Activated CD4-positive, alpha-beta memory T cell treated with anti-CD3 and anti-CD28 coated beads for 36 hours (primary cell): ENCODE measurements around the gene GALNT6. TPM values are rescaled to one million over a fixed set of nuclear protein-coding genes. Genes with fewer than 3 reads are reported as not detected.

Source experiments
- CTCF ChIA-PET: fragments of 350-600 bp; sonication (Branson Sonifier 250); formaldehyde crosslinking; loops from one replicate; lab custom pipeline; 2021; ENCODE audit warnings: antibody characterized with exemption, inconsistent platforms; lab: Charles Lee
- POLR2A ChIA-PET: fragments of 350-600 bp; sonication (Branson Sonifier 250); formaldehyde crosslinking; loops from one replicate; lab custom pipeline; 2021; ENCODE audit warnings: antibody characterized with exemption; lab: Charles Lee
- DNase-seq: peaks from one replicate; pipeline ENCODE4 v3.0.0-alpha.2; 2020
- H3K27ac Mint-ChIP-seq: one replicate; pipeline ENCODE4 v1.8.0; 2021; ENCODE audit warnings: mixed read lengths
- H3K27me3 Mint-ChIP-seq: one replicate; pipeline ENCODE4 v1.8.0; 2021; ENCODE audit warnings: mixed read lengths
- H3K36me3 Mint-ChIP-seq: one replicate; pipeline ENCODE4 v1.8.0; 2021; ENCODE audit warnings: mixed read lengths
- H3K4me1 Mint-ChIP-seq: one replicate; pipeline ENCODE4 v1.8.0; 2021; ENCODE audit warnings: low read depth, mixed read lengths
- H3K4me3 Mint-ChIP-seq: one replicate; pipeline ENCODE4 v1.8.0; 2021; ENCODE audit warnings: mild to moderate bottlenecking, mixed read lengths
- H3K9me3 Mint-ChIP-seq: one replicate; pipeline ENCODE4 v1.8.0; 2021; ENCODE audit warnings: mixed read lengths
- intact Hi-C: fragments of 100-400 bp; cut with micrococcal nuclease; formaldehyde crosslinking; loops from one replicate; pipeline ENCODE4 v1.15.1; 2023
- total RNA-seq, 2 experiments: library from RNA; stranded (reverse); gene quantifications; one replicate each; pipeline ENCODE4 v1.2.3, GENCODE V29; 2021

The GALNT6 gene
- total RNA-seq, 2 experiments from 2014 or later: 13.1 to 15.8 TPM

DNA sequence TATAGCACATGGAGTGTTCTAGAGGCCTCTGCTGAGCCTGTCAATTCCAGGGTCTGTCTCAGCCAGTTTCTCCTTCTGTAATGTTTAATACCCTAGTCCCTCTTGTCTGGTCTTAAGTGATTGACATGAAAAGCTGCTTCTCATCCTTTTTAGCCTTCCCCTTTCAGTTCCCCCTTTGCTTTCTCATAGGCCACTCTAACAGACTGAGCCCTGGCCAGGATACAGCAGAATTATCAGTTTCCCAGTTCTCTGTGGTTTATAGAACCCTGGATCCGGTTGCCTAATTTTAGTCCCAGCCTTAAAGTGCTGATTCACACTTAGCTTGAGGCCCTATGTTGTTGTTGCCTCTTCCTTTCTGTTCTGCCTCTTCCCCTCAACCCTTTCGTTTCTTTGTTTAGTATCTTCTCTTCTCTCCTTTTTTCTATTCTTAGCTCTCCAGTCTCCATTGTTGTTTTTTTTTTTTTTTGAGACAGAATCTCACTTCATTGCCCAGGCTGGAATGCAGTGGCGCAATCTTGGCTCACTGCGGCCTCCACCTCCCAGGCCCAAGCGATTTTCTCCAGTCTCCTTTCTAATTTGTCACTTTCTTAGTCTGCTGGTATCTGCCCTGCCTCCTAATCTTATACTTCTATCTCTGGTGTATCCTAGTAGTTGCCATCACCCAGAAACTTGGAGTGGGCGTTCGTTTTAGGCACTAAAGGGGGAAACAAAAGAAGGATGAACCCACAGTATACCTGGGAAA is 64.3 kb downstream of the GALNT6 start:
- intact Hi-C loops: no loop called here
- peaks cover 15% of the 10 kb centered on the region for H3K36me3 Mint-ChIP-seq
- no peak for DNase-seq
- no peaks in the 10 kb centered on the region for H3K27me3 Mint-ChIP-seq
- peaks cover 65% of the 10 kb centered on the region for H3K4me1 Mint-ChIP-seq
- peak overlapping the region; percentile 90 for H3K27ac Mint-ChIP-seq
- peak overlapping the region; percentile 52 for H3K4me3 Mint-ChIP-seq
- CTCF ChIA-PET: interaction anchor here (1.0 to 3.2 kb wide), 2 partner anchors 14 to 25 kb away, joined by 5 to 16 read pairs; no protein-coding TSS in a partner anchor
- H3K9me3 Mint-ChIP-seq: no peaks in the 10 kb centered on the region
- POLR2A ChIA-PET: interaction anchor here (0.5 to 0.7 kb wide), 4 partner anchors 41 to 310 kb away, joined by 3 to 5 read pairs (median 3); partner anchors contain the start of gene SLC11A2

DNA sequence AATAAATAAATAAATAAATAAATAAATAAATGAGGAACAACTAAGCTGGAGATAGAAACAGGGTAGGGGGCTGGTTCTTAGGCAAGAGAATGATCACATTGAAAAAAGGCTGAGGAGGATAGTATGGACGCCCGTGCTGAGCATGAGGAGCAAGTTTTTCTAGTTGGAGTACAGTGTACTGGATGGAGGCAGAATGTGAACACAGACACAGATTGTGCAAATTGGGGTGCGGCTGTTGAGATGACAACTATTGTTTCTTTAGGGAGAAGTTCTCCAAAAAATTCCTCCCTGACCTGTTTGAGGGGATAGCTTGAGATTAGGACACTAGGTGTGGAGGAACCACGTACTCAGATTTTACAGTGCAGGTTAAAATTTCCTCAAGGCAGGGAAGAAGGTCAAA is 66.3 kb downstream of the GALNT6 start:
- POLR2A ChIA-PET: no interaction called here
- DNase-seq: no peak
- H3K4me3 Mint-ChIP-seq: peak overlapping the region; percentile 44
- intact Hi-C loops: loop anchor here (5.0 kb wide), 4 partner anchors 243 to 1573 kb away; partner anchors contain the start of genes CSRNP2, LETMD1 and SLC11A2
- H3K27ac Mint-ChIP-seq: peak overlapping the region; percentile 69
- H3K27me3 Mint-ChIP-seq: no peaks in the 10 kb centered on the region
- H3K36me3 Mint-ChIP-seq: peaks cover 26% of the 10 kb centered on the region
- no peaks in the 10 kb centered on the region for H3K9me3 Mint-ChIP-seq
- CTCF ChIA-PET: interaction anchor here (3.2 kb wide), 1 partner anchor 16 kb away, joined by 17 read pairs; no protein-coding TSS in a partner anchor
- peaks cover 79% of the 10 kb centered on the region for H3K4me1 Mint-ChIP-seq

DNA sequence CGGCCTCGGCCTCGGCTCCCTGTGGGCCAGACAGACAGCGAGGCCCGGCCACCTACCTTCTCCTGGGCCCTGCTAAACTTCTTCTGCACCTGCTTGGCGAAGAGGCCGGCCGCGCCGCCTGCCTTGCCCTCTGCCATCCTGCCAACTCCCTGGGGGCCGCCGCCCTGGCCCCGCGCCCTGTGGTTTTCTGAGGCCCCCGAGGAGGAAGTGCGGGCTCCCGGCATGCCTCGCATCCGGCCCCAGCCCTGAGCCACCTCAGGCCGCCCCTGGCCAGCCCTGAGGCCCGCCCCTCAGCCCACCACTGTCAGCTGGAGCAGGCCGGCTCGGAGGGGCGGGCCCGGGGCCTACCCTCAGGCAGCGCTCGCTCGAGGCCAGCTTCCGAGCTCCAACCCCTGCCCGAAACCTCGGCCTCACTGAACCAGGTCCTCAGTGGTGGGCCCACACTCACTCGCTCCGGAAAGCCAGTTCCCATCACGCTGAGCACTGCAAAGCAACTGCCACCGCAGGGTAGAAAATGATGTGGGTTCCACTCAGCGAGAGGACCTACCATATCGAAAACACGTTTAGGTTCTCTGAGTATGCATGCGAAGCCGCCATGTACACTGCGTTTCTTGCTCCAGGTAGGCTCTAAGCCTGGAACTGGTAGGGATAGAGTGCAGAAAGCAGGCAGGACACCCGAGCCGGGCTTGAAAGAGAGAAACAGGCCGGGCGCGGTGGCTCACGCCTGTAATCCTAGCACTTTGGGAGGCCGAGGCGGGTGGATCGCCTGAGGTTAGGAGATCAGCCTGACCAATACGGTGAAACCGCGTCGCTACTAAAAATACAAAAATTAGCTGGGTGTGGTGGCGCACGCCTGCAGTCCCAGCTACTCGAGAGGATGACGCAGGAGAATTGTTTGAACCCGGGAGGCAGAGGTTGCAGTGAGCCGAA is 67.0 kb downstream of the GALNT6 start, which contains the start of gene BIN2:
Gene BIN2, minus strand, starts transcription at position 209 of the 930 bp plus-strand sequence. Its CDS starts 72 bp downstream, at position 137.
- intact Hi-C loops: loop anchor here (2.0 to 5.0 kb wide), 6 partner anchors 17 to 1572 kb away; partner anchors contain the start of genes CSRNP2, LETMD1, SLC11A2 and SMAGP
- Mint-ChIP-seq H3K4me3 (peak within 1 kb of the TSS; percentile 94), H3K9me3 (no peaks in the 10 kb centered on the region), H3K4me1 (peaks cover 79% of the 10 kb centered on the region), H3K27ac (peak within 1 kb of the TSS; percentile 99), H3K36me3 (peaks cover 26% of the 10 kb centered on the region), H3K27me3 (no peaks in the 10 kb centered on the region)
- CTCF ChIA-PET: interaction anchor here (1.1 to 3.2 kb wide), 2 partner anchors 17 to 75 kb away, joined by 3 to 17 read pairs; no protein-coding TSS in a partner anchor
- POLR2A ChIA-PET: interaction anchor here (0.6 to 2.2 kb wide), 2 partner anchors 16 to 106 kb away, joined by 3 to 8 read pairs; partner anchors contain the start of gene POU6F1
- peak; percentile 87 for DNase-seq

DNA sequence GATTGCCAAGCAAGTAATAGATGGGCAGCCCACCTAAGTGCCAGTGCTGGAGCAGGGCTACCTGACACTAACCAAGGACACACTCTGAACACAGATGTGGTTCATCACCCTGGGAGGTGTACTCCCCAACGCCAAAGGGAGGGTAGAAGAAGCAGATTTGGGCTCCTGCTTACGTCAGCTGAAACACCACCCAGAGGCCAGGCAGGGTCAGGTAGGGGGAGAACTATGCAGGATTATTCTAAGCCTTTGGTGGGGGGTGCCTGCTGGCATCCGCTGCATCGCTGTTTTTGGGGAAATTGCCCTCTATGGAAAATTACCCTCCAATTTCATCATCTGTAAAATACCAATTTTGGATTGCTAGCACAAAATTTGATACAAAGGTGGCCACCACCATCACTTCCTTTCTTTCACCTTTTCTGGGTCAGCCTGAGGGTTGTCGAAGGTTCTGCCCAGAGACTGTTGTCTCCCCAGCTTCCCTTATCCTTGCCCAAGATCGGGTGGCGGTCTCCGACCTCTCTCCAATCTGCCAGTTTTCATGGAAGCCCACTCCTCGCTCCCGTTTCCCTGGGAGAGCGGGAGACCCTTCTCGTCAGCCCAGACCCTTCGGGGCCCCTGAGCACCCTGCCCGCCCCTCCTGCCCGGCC is 67.8 kb downstream of the GALNT6 start:
- ChIA-PET CTCF (interaction anchor here (0.9 to 3.2 kb wide), 5 partner anchors 16 to 297 kb away, joined by 3 to 17 read pairs (median 4); partner anchors contain the start of gene SLC11A2), POLR2A (interaction anchor here (0.9 to 2.2 kb wide), 4 partner anchors 17 to 241 kb away, joined by 4 to 8 read pairs (median 4); partner anchors contain the start of genes CSRNP2 and POU6F1)
- H3K4me3 Mint-ChIP-seq: peak overlapping the region; percentile 94
- H3K27me3 Mint-ChIP-seq: no peaks in the 10 kb centered on the region
- H3K27ac Mint-ChIP-seq: peak overlapping the region; percentile 99
- peak; percentile 74 for DNase-seq
- H3K36me3 Mint-ChIP-seq: peaks cover 29% of the 10 kb centered on the region
- intact Hi-C loops: loop anchor here (2.0 to 5.0 kb wide), 6 partner anchors 17 to 1571 kb away; partner anchors contain the start of genes CSRNP2, LETMD1, SLC11A2 and SMAGP
- H3K9me3 Mint-ChIP-seq: no peaks in the 10 kb centered on the region
- peaks cover 79% of the 10 kb centered on the region for H3K4me1 Mint-ChIP-seq

DNA sequence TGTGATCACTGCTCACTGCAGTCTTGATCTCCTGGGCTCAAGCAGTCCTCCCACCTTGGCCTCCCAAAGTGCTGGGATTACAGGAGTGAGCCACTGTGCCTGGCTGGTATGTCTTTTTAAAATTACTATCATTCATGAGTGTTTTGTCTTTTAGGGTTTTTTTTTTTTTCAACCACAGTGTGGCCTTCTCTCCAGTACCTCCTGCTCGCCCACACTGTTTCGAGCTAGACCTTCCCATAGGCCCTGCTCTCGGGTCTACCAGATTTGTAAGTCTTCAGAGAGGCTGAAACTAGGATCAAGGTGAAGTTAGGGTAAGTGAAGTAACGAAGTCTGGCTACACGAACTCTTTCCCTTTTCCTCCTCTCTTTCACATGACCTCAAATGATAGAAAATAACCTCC is 68.8 kb downstream of the GALNT6 start:
- Mint-ChIP-seq H3K27me3 (no peaks in the 10 kb centered on the region), H3K9me3 (no peaks in the 10 kb centered on the region), H3K4me1 (peaks cover 78% of the 10 kb centered on the region), H3K27ac (peak overlapping the region; percentile 99), H3K36me3 (peaks cover 33% of the 10 kb centered on the region), H3K4me3 (peak overlapping the region; percentile 94)
- peak; percentile 67 for DNase-seq
- ChIA-PET CTCF (interaction anchor here (0.9 to 3.2 kb wide), 4 partner anchors 17 to 296 kb away, joined by 3 to 17 read pairs (median 4); partner anchors contain the start of gene SLC11A2), POLR2A (interaction anchor here (0.9 to 2.2 kb wide), 5 partner anchors 18 to 240 kb away, joined by 3 to 8 read pairs (median 4); partner anchors contain the start of genes CSRNP2, DAZAP2 and POU6F1)
- intact Hi-C loops: loop anchor here (2.0 to 5.0 kb wide), 6 partner anchors 18 to 1570 kb away; partner anchors contain the start of genes CSRNP2, LETMD1, SLC11A2 and SMAGP

DNA sequence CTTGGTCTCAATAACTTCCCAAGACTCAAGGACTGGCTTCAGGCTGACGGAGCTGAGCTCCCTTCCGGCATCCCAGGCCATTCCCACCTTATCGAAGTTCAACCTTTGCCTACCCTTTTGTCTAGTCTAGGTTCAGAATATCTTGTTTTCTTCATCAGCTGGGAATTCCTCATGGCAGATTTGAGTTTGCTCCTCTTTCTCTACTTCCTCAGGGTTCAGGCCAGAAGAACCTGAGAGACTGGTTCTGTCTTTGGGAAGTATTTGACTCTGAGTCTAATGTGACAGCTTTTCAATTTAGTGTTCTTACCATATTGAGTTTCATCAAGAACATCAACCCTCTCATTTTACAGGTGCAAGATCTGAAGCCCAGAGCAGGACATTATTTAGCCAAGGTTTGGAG is 69.3 kb downstream of the GALNT6 start:
- Mint-ChIP-seq H3K9me3 (no peaks in the 10 kb centered on the region), H3K27ac (peak overlapping the region; percentile 99), H3K27me3 (no peaks in the 10 kb centered on the region), H3K4me3 (peak overlapping the region; percentile 73), H3K4me1 (peaks cover 77% of the 10 kb centered on the region), H3K36me3 (peaks cover 36% of the 10 kb centered on the region)
- POLR2A ChIA-PET: interaction anchor here (1.0 to 1.2 kb wide), 2 partner anchors 29 to 83 kb away, joined by 3 to 5 read pairs; partner anchors contain the start of gene DAZAP2
- DNase-seq: no peak
- CTCF ChIA-PET: interaction anchor here (0.6 to 3.9 kb wide), 5 partner anchors 19 to 557 kb away, joined by 3 to 22 read pairs (median 5); no protein-coding TSS in a partner anchor
- intact Hi-C loops: loop anchor here (2.0 to 5.0 kb wide), 6 partner anchors 19 to 1570 kb away; partner anchors contain the start of genes CSRNP2, LETMD1, SLC11A2 and SMAGP

DNA sequence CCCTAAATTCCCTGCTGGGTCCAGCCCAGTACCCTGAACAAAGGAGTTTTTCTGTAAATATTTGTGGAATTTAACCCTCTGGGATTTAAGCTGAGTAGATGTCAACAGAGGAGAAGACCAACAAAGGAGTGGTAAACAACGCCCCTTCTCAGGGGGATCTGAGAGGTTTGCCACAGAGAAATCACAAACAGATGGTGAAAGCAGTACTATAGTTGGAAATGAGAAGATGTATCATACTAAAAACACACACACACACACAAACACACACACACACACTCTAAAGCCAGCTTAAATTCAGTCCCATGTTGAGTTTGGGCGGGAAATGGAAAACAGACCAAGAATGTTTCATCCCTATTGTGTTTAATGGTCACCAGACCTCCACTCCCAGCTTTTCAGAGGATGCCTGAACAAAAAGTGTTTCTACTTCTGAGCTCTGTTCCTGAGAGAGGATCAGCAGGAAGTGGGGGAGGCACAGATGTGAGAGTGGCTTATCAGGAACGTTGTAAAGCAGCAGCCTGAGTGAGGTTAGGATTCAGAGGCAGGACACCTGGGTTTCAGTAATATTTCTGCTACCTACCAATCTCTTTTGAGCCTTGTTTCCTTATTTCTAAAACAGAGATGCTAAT is 70.4 kb downstream of the GALNT6 start:
- Mint-ChIP-seq H3K27me3 (no peaks in the 10 kb centered on the region), H3K4me3 (peak overlapping the region; percentile 73), H3K27ac (peak overlapping the region; percentile 99), H3K4me1 (peaks cover 71% of the 10 kb centered on the region), H3K36me3 (peaks cover 39% of the 10 kb centered on the region), H3K9me3 (no peaks in the 10 kb centered on the region)
- ChIA-PET POLR2A (interaction anchor here (1.5 kb wide), 1 partner anchor 71 kb away, joined by 5 read pairs; no protein-coding TSS in a partner anchor), CTCF (interaction anchor here (0.7 to 3.9 kb wide), 5 partner anchors 18 to 817 kb away, joined by 3 to 22 read pairs (median 5); partner anchors contain the start of gene SMAGP)
- intact Hi-C loops: loop anchor here (5.0 kb wide), 4 partner anchors 239 to 1569 kb away; partner anchors contain the start of genes CSRNP2, LETMD1 and SLC11A2
- DNase-seq: peak; percentile 32

DNA sequence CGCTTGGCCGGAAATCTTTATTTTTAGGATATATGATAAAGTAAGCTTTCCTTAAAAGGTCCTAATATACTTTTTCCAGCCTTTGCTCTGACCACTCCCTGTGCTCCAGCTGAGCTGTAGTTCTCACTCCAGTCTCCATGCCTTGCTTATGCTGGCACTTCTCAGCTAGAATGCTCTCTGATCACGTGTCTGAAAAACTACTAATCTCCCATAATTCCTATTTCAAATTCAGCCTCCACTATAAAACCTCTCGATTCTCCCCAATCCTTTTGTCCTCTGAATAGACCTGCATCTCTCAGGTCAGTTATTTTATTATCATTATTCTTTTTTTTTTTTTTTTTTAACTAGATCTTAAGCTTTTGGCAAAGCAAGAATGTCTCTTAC is 70.9 kb downstream of the GALNT6 start:
- peaks cover 39% of the 10 kb centered on the region for H3K36me3 Mint-ChIP-seq
- peaks cover 73% of the 10 kb centered on the region for H3K4me1 Mint-ChIP-seq
- no peak overlapping the region for H3K4me3 Mint-ChIP-seq
- H3K27me3 Mint-ChIP-seq: no peaks in the 10 kb centered on the region
- ChIA-PET POLR2A (interaction anchor here (1.5 kb wide), 1 partner anchor 71 kb away, joined by 5 read pairs; no protein-coding TSS in a partner anchor), CTCF (interaction anchor here (0.7 to 3.9 kb wide), 5 partner anchors 19 to 816 kb away, joined by 3 to 22 read pairs (median 5); partner anchors contain the start of gene SMAGP)
- peak overlapping the region; percentile 99 for H3K27ac Mint-ChIP-seq
- H3K9me3 Mint-ChIP-seq: no peaks in the 10 kb centered on the region
- intact Hi-C loops: loop anchor here (5.0 kb wide), 4 partner anchors 238 to 1568 kb away; partner anchors contain the start of genes CSRNP2, LETMD1 and SLC11A2
- DNase-seq: no peak

DNA sequence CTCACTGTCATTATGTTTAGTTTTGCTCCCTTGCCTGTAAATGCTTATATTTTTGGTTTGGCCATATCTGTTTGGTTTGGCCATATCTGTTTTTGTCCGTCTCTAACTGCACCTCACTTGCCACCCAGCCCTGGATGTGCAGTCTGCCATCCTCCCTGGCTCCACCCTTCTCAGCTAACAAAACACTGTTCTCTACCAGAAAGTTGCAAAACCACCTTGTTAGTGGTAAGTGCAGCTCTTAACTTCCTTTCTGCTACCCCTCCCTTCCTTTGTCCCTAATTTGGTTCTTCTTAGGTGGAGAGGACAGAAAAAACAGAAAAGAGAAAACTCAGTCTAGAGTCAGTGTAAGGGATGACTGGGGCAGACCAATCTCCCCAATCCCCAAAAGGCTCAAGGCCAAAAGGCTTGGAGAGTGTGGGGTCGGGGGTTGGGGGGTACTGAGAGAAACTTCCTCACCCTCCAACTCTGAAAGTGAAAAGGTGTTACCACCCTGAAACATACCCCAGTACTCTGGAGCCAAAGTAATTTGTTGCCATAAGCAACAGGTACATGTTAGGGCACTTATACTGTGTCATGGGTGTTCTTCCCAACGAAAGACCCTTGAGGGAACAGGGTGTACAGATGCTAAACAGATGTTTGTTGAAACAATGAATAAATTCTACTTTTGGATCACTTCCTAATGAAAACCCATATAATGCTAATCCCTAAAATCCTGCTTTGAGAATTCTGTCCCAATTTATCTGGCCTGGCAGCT is 72.2 kb downstream of the GALNT6 start:
- ChIA-PET CTCF (interaction anchor here (3.9 kb wide), 1 partner anchor 22 kb away, joined by 22 read pairs; no protein-coding TSS in a partner anchor), POLR2A (interaction anchor here (1.3 kb wide), 1 partner anchor 80 kb away, joined by 7 read pairs; the partner anchor contains the start of gene DAZAP2)
- Mint-ChIP-seq H3K36me3 (peaks cover 39% of the 10 kb centered on the region), H3K27ac (peak overlapping the region; percentile 99), H3K4me1 (peaks cover 65% of the 10 kb centered on the region), H3K27me3 (no peaks in the 10 kb centered on the region), H3K9me3 (no peaks in the 10 kb centered on the region), H3K4me3 (no peak overlapping the region)
- peak; percentile 43 for DNase-seq
- intact Hi-C loops: no loop called here
